HG02981 (cell line): ENCODE measurements around the gene MAN1C1.

Experiments
- ATAC-seq: cut with Tn5 transposase; IDR thresholded peaks from one replicate; pipeline ENCODE4 v1.9.1; 2021; ENCODE audit warnings: mild to moderate bottlenecking, moderate library complexity; ENCODE audit not compliant: unreplicated experiment

The MAN1C1 gene

GRCh38 chr1:25756215-25756614 lies 139.6 kb downstream of the MAN1C1 start:
- ATAC-seq: no peak

DNA sequence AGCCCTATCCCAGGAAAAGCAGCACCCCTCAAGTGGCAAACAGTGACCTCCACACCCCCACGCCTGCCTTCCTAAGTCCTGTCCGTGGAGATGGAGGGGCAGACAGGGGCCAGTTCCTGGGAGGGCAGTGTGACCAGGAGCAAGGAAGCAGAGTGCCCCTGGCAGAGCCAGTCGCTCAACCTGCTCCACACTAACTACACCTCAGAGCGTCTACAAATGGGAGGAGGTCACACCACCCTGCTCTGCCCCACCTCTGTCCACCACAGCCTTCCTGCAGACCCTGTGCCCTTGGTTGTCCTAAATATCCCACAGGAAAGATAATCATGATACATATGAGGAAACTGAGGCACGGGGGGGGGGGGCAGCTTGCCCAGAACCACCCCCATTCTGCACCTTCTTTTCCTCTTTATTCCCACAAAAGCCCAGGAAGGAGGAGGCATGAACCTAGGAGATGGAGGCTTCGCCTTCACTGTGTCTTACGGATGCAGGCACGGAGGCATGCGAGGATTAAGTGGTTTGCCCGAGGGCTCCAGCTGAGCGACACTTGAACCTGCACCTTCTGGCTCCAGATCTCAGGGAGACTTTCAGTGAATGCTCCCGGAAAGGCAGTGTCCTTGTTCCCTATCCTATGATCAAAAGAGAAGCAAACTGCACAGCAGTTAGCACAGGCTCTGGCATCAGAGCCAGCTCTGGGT lies 140.7 kb downstream of the MAN1C1 start:
- ATAC-seq: no peak

DNA sequence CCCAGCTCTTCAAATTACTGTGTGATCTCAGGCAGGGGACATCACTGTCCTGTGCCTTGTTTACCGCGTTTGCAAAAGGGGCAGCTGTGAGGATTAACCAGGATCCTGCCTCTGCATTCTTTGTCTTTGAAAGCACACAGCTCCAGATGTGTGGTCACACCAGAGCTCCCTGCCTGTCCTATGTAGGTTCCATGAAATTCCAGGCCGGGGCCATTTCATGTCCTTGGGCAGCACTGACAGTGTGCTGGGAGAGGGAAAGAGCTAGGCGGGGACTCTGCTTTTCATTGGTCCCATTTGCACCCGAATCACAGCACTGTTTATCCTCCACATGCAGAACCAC lies 141.2 kb downstream of the MAN1C1 start:
- no peak for ATAC-seq

DNA sequence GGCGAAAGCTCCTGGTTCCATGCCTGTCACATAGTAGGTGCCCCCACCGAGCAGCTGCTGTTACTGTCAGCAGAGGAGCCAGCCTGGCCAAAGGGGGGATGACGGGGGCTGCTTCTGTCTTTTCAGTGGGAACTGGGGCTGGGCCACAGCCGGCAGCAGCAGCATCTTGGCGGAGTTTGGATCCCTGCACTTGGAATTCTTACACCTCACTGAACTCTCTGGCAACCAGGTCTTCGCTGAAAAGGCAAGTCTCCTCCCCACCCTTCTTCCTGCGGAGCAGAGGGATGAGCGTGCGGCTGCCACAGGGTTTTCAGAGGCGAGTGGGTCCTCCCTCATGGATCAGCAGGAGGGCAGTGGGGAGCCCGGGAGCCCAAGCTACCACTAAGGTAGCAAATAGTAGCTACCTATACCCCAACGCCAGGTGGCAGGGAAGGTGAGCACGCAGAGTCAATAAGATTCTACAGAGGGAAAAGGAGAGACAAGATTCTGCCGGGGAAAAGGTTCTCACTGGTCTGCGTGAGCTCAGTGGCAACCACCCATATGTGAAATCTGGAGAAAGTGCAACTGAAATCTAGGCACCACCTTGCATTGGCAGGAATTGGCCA lies 142.0 kb downstream of the MAN1C1 start:
- ATAC-seq: no peak

DNA sequence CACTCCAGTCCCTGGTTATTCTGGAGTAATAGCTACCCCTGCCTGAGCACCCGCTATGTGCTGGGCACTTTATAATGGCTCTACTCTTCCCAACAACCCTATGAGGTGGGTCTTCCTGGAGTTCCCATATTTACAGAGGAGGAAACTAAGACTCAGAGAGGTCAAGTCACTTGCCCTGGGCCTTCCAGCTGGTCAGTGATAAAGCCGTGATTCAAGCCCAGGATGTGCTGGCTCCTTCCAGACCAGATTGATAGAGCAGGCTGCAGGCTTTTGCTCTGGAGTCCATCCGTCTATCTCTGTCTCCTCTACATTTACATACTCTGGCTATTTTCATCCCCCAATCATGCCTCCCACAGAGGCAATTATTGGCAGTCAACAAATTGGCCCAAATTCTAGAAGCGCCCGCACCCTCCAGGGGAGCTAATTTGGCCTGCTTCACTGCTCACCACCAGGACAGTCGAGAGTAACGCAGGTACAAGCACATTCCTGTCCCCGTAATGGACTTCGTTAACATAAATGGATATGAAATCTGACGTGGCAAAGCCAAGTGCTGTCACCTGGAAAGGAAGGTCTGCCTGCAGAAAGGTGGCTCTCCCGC lies 143.6 kb downstream of the MAN1C1 start:
- ATAC-seq: no peak

DNA sequence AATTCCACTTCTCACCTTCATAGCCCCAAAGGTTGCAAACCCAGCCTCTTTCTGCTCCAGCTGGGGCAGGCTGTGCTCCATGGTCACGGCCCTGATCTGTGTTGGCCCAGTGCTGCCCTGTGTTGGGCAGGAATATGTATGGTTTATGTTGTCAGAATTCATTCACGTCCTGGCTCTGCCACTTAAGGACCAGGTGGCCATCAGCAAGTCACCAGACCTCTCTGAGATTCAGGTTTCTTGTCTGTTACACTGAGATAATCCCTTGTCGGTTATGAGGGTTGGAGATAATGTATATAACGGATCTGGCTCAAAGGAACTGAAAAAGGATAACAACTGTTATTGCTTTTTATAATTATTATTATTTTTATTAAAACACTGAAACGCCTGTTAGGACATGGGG lies 144.3 kb downstream of the MAN1C1 start:
- ATAC-seq: no peak

DNA sequence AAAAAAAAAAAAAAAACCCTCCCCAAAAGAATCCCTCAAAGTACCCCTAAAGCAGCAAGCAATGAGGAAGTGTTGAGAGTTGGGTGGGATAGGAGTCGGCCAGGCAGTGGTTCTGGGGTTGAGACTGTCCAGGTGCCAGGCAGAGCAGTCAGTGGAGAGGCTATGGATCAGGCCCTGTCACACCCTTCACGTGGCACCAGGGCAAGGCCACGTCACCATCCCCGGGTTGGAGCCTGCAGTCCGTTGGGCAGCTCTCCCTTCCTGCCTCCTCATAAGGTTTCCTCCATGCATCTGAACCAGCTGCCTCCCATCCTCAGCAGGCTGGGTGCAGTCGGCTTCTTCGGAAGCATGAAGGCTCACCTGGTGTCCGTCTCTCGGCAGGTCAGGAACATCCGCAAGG lies 146.9 kb downstream of the MAN1C1 start:
- ATAC-seq: no peak

DNA sequence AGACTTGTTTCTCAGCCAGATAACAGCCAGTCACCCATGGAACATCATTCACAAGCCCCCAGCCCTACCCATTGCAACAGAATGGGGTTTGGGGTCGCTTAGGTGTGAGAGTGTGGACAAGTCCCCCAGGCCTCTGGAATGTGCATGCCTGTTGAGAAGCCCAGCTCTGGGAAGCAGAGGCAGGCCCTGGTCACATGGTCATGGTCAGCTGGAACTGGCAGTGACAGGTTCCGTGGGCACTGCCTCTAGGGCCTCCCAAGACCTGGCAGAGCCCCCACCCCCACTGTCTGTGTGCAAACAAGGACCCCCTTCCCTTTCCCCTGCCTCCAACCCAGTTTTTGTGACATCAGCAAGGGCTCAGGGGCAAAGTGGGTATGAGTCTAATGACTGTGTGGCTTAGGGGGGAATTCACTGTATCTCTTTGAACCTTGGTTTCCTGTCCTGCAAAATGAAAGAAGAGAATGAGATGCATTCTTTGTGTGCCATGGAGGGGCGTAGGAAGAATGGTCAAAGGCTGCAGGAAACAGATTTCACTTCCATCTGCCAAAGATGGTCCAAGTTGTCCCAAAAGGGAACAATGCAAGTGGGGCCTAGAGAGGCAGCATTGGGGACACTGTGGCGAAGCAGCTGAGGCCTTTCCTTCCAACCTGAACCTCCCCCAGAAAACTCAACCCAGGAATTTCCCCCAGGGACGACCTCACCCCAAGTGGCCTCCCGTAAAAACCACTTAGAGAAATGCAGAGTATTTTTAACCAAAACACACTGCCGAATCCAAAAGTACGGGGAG lies 148.7 kb downstream of the MAN1C1 start:
- no peak for ATAC-seq

DNA sequence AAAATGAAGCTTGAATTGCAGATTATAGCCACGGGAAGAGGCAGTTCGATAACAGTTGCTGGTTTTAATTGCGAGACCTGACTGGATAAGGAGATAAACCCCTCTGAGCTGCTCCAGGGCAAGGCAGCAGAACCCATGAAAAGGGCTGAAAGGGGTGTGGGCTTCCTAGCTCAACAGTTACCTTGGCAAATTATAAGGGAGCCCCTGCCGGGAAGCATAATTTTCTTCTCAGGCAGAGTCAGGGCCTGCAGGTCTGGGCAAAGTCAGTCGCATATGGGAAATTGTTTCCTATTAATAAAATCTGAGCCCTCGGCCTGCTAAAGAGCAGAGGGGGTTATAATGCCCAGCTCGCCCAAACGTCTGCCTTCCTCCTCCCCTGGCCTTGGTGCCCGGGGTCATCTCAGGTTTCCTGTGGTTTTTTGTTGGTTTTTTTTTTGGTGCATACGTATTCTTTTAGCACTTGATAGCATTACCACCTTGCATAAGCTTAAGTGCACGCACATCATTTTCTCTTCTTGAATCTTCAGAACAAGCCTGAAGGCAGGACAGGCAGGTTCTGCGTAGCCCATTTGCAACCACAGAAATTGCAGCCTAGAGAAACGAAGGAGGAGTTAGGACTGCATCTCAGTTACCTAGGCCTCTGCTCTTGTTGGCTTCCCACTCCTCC lies 149.5 kb downstream of the MAN1C1 start:
- ATAC-seq: no peak

DNA sequence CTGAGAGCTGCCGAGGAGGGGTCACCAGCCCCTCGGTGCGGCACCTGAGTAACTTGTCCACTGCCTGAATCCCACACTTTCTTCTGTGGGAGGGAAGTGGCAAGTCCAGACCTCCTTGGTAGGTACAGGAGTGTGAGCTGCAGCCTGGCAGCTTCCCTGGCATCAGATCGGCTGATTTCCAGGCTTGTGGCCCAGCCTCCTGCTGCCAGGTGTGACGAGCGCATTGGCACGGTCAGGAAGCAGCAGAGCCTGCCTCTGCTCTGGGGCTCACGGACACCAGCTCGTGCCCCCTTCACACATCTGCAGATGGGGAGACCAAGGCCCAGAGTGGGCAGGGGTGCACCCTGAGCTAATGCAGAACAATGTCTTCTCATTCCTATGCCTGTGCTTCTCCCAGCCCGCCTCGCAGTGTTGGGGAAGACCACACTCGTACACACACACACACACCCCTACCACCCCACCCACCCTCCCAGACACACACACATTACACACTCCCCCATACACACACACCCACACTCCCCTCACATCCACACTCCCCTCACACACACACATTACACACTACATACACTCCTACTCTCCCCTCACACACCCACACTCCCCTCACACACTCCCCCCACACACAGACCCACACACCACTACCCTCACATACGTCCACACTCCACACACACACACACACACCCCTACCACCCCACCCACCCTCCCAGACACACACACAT lies 150.3 kb downstream of the MAN1C1 start:
- ATAC-seq: no peak

DNA sequence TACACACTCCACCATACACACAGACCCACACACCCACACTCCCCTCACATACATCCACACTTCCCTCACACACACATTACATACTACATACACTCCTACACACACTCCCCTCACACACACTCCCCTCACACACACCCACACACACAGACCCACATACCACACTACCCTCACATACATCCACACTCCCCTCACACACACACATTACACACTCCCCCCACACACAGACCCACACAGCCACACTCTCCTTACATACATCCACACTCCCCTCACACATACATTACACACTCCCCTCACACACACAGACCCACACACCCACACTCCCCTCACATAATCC lies 150.8 kb downstream of the MAN1C1 start:
- no peak for ATAC-seq

DNA sequence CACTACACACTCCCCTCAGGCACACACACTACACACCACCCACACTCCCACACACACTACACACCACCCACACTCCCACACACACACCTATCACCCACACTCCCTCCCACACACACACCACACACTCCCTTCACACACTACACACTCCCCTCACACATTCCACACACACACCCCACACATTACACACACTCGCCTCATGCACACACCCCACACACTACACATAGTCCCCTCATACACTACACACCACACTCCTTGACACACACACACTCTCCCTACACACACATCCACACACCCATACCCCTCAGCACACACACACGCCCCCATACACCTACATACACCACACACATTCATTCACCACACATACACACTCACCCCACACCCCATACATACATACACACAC lies 152.4 kb downstream of the MAN1C1 start:
- no peak for ATAC-seq

GRCh38 chr1:25769625-25770383 lies 153.2 kb downstream of the MAN1C1 start:
- ATAC-seq: no peak

GRCh38 chr1:25770541-25771220 lies 154.1 kb downstream of the MAN1C1 start:
- no peak for ATAC-seq

GRCh38 chr1:25771221-25772114 lies 154.9 kb downstream of the MAN1C1 start:
- no peak for ATAC-seq

DNA sequence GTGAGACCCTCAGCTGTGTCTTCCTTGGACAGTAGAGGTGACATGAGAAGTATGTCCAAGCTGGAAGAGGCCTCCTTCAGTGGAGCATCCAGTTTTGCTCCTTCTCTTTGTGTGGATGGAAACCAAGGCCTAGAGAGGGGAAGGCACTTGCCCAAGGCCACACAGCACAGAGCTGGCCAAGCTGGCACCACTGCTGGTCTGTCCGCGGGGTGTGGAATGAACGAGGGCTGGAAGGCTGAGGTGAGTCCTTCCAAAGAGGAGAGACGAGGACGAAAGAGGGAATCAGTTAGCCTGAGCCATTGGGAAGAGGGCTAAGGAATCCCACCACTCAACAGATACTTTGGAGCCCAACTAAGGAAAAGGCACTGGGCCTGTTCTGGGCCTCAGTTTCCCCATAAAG lies 155.6 kb downstream of the MAN1C1 start:
- no peak for ATAC-seq

- no peak for ATAC-seq
Measured at GRCh38 chr1:25772692-25773245, 156.2 kb downstream of the MAN1C1 start.

DNA sequence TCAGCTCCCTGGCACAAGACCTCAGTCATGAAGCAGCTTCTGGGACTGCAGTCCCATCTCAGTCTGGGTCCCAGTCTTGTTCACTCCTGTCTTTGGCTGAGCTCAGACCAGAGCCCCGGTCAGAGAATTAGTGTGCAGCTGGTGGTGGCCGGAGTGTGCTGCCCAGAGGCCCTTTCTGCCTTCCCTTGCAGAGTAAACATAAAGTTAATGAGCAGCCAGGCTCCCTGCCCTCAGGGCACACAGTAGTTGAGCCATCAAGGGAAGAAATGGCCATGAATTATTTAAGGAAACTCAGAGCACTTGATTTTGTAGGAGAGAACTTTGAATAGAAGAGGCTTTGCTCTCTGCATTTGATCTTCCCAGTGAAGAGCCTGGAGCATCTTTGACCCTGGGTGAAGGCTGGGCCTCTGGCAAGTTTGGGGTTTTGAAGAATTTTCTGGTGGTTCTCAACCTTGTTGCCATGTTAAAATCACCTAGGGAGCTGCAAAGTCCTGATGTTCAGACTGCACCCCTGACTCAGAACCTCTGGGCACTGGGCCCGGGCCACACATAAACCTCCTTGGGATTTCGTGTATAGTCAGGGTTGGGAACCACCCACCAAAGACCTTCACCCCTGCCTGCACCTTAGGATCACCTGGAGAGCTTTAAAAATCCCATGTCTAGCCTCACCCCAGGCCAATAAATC lies 157.0 kb downstream of the MAN1C1 start:
- ATAC-seq: no peak
